ENCODE data around the gene ABCA2. TPM values are rescaled to one million over a fixed set of nuclear protein-coding genes. Genes with fewer than 3 reads are reported as not detected.
"Not testable (repeated sequence)": the region's sequence is repeated elsewhere in the genome, so short reads cannot be mapped to it uniquely, and the experiment has no call there.

The ABCA2 gene
- total RNA-seq, 2 donors from 2014 or later: 17.8 to 21.9 TPM

- ATAC-seq: no peak
- no peak for DNase-seq (ENCODE audit: low spot score in 2 of 2)
- Mint-ChIP-seq H3K27ac (no peak overlapping the region), H3K9me3 (no peaks in the 10 kb centered on the region), H3K36me3 (no peaks in the 10 kb centered on the region)
Observed at GRCh38 chr9:137015976-137016375, 12.1 kb downstream of the ABCA2 start.

GRCh38 chr9:137015540-137015930 lies 12.5 kb downstream of the ABCA2 start:
- ATAC-seq (no peak), DNase-seq (ENCODE audit: low spot score in 2 of 2) (no peak)
- Mint-ChIP-seq H3K27ac (no peak overlapping the region), H3K36me3 (no peaks in the 10 kb centered on the region), H3K9me3 (no peaks in the 10 kb centered on the region)

GRCh38 chr9:137014776-137015539 lies 13.1 kb downstream of the ABCA2 start:
- ATAC-seq: no peak

GRCh38 chr9:137014166-137014565 lies 13.9 kb downstream of the ABCA2 start:
- Mint-ChIP-seq H3K9me3 (no peaks in the 10 kb centered on the region), H3K27ac (no peak overlapping the region), H3K36me3 (no peaks in the 10 kb centered on the region)
- ATAC-seq (no peak), DNase-seq (ENCODE audit: low spot score in 2 of 2) (no peak)

More at GRCh38 chr9:137014776-137015539, 13.1 kb downstream of the ABCA2 start:
- Mint-ChIP-seq H3K36me3 (no peaks in the 10 kb centered on the region), H3K9me3 (no peaks in the 10 kb centered on the region), H3K27ac (no peak overlapping the region)
- no peak for DNase-seq (ENCODE audit: low spot score in 2 of 2)

GRCh38 chr9:137013571-137013940 lies 14.5 kb downstream of the ABCA2 start:
- no peaks in the 10 kb centered on the region for H3K9me3 Mint-ChIP-seq
- no peak for DNase-seq (ENCODE audit: low spot score in 2 of 2)
- no peak overlapping the region for H3K27ac Mint-ChIP-seq
- no peaks in the 10 kb centered on the region for H3K36me3 Mint-ChIP-seq
- ATAC-seq: no peak

- Mint-ChIP-seq H3K27ac (no peak overlapping the region), H3K9me3 (no peaks in the 10 kb centered on the region), H3K36me3 (no peaks in the 10 kb centered on the region)
- no peak for ATAC-seq
- DNase-seq (ENCODE audit: low spot score in 2 of 2): no peak
Observed at GRCh38 chr9:137012694-137013570, 15.1 kb downstream of the ABCA2 start.

- no peak for ATAC-seq
- DNase-seq (ENCODE audit: low spot score in 2 of 2): no peak
- no peak overlapping the region for H3K27ac Mint-ChIP-seq
Observed at GRCh38 chr9:137011907-137012675, 15.9 kb downstream of the ABCA2 start.

GRCh38 chr9:137011156-137011555 lies 16.9 kb downstream of the ABCA2 start:
- no peak for DNase-seq (ENCODE audit: low spot score in 2 of 2)
- ATAC-seq: no peak
- H3K36me3 Mint-ChIP-seq: no peaks in the 10 kb centered on the region
- no peak overlapping the region for H3K27ac Mint-ChIP-seq
- H3K9me3 Mint-ChIP-seq: no peaks in the 10 kb centered on the region

More at GRCh38 chr9:137011907-137012675, 15.9 kb downstream of the ABCA2 start:
- H3K36me3 Mint-ChIP-seq: no peaks in the 10 kb centered on the region
- H3K9me3 Mint-ChIP-seq: no peaks in the 10 kb centered on the region

- no peak for DNase-seq (ENCODE audit: low spot score in 2 of 2)
- H3K36me3 Mint-ChIP-seq: no peaks in the 10 kb centered on the region
- no peak for ATAC-seq
Observed at GRCh38 chr9:137009938-137010732, 17.9 kb downstream of the ABCA2 start.

GRCh38 chr9:137009217-137009616 lies 18.8 kb downstream of the ABCA2 start:
- no peaks in the 10 kb centered on the region for H3K9me3 Mint-ChIP-seq
- no peak overlapping the region for H3K27ac Mint-ChIP-seq
- DNase-seq (ENCODE audit: low spot score in 2 of 2) (no peak), ATAC-seq (no peak)
- H3K36me3 Mint-ChIP-seq: no peaks in the 10 kb centered on the region

More at GRCh38 chr9:137009938-137010732, 17.9 kb downstream of the ABCA2 start:
- Mint-ChIP-seq H3K27ac (no peak overlapping the region), H3K9me3 (no peaks in the 10 kb centered on the region)

GRCh38 chr9:137008312-137008711 lies 19.7 kb downstream of the ABCA2 start:
- DNase-seq (ENCODE audit: low spot score in 2 of 2) (no peak), ATAC-seq (no peak)
- H3K27ac Mint-ChIP-seq: no peak overlapping the region
- H3K36me3 Mint-ChIP-seq: no peaks in the 10 kb centered on the region
- H3K9me3 Mint-ChIP-seq: no peaks in the 10 kb centered on the region

- DNase-seq (ENCODE audit: low spot score in 2 of 2): no peak
- ATAC-seq: no peak
- no peaks in the 10 kb centered on the region for H3K36me3 Mint-ChIP-seq
- H3K27ac Mint-ChIP-seq: no peak overlapping the region
- no peaks in the 10 kb centered on the region for H3K9me3 Mint-ChIP-seq
Observed at GRCh38 chr9:137007816-137008270, 20.2 kb downstream of the ABCA2 start.

- Mint-ChIP-seq H3K36me3 (no peaks in the 10 kb centered on the region), H3K27ac (no peak overlapping the region), H3K9me3 (no peaks in the 10 kb centered on the region)
- DNase-seq (ENCODE audit: low spot score in 2 of 2): no peak
- no peak for ATAC-seq
Observed at GRCh38 chr9:137007108-137007815, 20.8 kb downstream of the ABCA2 start.

- peak in 1 of 2 donors; percentile 46 for ATAC-seq
- DNase-seq (ENCODE audit: low spot score in 2 of 2): no peak
- no peaks in the 10 kb centered on the region for H3K36me3 Mint-ChIP-seq
- peak overlapping the region in 1 of 2 donors; percentile 52 for H3K27ac Mint-ChIP-seq
- no peaks in the 10 kb centered on the region for H3K9me3 Mint-ChIP-seq
Observed at GRCh38 chr9:137006116-137007003, 21.7 kb downstream of the ABCA2 start.

- ATAC-seq; DNase-seq (ENCODE audit: low spot score in 2 of 2); H3K27ac Mint-ChIP-seq; H3K36me3 Mint-ChIP-seq; H3K9me3 Mint-ChIP-seq: not testable (repeated sequence)
Observed at GRCh38 chr9:137004285-137004684, 23.8 kb downstream of the ABCA2 start.
